Measurements from ENCODE around the gene NEIL1.

Gene NEIL1

GRCh38 chr15:75356006-75356405 lies 9.2 kb downstream of the NEIL1 start:
- Histone ChIP-seq H4K20me1 (ENCODE audit: insufficient read depth) (no peaks in the 10 kb centered on the region), H3K79me2 (ENCODE audit: insufficient read depth, low read depth) (no peaks in the 10 kb centered on the region), H3K27me3 (ENCODE audit: insufficient read depth, low read depth) (no peaks in the 10 kb centered on the region), H2AFZ (ENCODE audit: low read depth) (no peak overlapping the region), H3K9ac (no peak overlapping the region), H3K36me3 (ENCODE audit: insufficient read depth) (no peaks in the 10 kb centered on the region), H3K27ac (no peak overlapping the region), H3K4me2 (no peak overlapping the region), H3K4me3 (IDR thresholded peaks at IDR 0.05; ENCODE audit: insufficient read depth, low read depth, low read length) (no peak overlapping the region), H3K4me1 (ENCODE audit: low read depth, poor library complexity, severe bottlenecking) (no peaks in the 10 kb centered on the region)
- TF ChIP-seq, protein P1, sequence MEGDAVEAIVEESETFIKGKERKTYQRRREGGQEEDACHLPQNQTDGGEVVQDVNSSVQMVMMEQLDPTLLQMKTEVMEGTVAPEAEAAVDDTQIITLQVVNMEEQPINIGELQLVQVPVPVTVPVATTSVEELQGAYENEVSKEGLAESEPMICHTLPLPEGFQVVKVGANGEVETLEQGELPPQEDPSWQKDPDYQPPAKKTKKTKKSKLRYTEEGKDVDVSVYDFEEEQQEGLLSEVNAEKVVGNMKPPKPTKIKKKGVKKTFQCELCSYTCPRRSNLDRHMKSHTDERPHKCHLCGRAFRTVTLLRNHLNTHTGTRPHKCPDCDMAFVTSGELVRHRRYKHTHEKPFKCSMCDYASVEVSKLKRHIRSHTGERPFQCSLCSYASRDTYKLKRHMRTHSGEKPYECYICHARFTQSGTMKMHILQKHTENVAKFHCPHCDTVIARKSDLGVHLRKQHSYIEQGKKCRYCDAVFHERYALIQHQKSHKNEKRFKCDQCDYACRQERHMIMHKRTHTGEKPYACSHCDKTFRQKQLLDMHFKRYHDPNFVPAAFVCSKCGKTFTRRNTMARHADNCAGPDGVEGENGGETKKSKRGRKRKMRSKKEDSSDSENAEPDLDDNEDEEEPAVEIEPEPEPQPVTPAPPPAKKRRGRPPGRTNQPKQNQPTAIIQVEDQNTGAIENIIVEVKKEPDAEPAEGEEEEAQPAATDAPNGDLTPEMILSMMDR (conservative IDR thresholded peaks at IDR 0.05; ENCODE audit: low read depth, low read length), result no peak

- Histone ChIP-seq H3K9ac (no peak overlapping the region), H3K27me3 (ENCODE audit: insufficient read depth, low read depth) (no peaks in the 10 kb centered on the region)
- TF ChIP-seq, protein P1 (conservative IDR thresholded peaks at IDR 0.05; ENCODE audit: low read depth, low read length), result no peak
Measured at GRCh38 chr15:75356517-75356916, 9.7 kb downstream of the NEIL1 start.

DNA sequence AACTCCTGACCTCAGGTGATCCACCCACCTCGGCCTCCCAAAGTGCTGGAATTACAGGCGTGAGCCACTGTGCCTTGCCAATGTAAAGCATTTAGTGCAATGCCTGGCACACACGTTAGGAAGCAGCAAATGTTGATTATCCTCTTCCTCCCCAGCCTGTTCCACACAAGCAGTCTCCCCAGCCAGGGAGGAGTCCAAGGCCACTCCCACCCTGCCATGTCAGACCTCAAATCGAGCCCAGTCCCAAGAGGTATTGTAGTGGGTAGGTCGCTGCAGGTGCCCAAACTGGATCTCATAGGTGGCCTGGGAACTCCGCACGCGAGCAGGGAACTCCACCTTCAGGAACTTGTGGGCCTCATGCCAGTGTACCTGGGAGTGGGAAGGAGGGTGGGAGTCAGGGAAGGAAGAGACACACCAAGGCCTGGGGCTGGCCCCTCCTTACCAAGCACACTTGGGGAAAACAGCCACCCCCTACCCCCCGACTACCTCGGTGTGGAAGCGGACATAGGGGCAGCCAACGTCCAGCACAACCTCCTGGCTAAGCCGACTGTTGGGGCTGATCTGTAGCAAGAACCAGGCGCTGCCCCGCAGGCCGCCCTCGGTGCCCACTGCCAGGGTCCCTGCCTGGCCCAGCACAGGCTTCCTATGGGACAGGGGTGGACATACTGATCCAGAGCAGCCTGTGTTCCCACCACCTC lies 11.3 kb downstream of the NEIL1 start:
- no peak overlapping the region for H3K4me3 ChIP-seq (IDR thresholded peaks at IDR 0.05; ENCODE audit: insufficient read depth, low read depth, low read length)
- H3K27ac ChIP-seq, result no peak overlapping the region
- H3K27me3 ChIP-seq (ENCODE audit: insufficient read depth, low read depth), result no peaks in the 10 kb centered on the region
- no peaks in the 10 kb centered on the region for H4K20me1 ChIP-seq (ENCODE audit: insufficient read depth)
- no peak overlapping the region for H2AFZ ChIP-seq (ENCODE audit: low read depth)
- H3K9ac ChIP-seq, result no peak overlapping the region
- no peaks in the 10 kb centered on the region for H3K36me3 ChIP-seq (ENCODE audit: insufficient read depth)
- no peaks in the 10 kb centered on the region for H3K79me2 ChIP-seq (ENCODE audit: insufficient read depth, low read depth)
- H3K4me2 ChIP-seq, result no peak overlapping the region
- H3K4me1 ChIP-seq (ENCODE audit: low read depth, poor library complexity, severe bottlenecking), result no peaks in the 10 kb centered on the region
- TF ChIP-seq, protein P1 (conservative IDR thresholded peaks at IDR 0.05; ENCODE audit: low read depth, low read length), result no peak

More at GRCh38 chr15:75356517-75356916, 9.7 kb downstream of the NEIL1 start:
- no peaks in the 10 kb centered on the region for H3K79me2 ChIP-seq (ENCODE audit: insufficient read depth, low read depth)
- no peaks in the 10 kb centered on the region for H3K4me1 ChIP-seq (ENCODE audit: low read depth, poor library complexity, severe bottlenecking)
- no peaks in the 10 kb centered on the region for H3K36me3 ChIP-seq (ENCODE audit: insufficient read depth)
- no peaks in the 10 kb centered on the region for H4K20me1 ChIP-seq (ENCODE audit: insufficient read depth)
- H3K27ac ChIP-seq, result no peak overlapping the region
- H3K4me3 ChIP-seq (IDR thresholded peaks at IDR 0.05; ENCODE audit: insufficient read depth, low read depth, low read length), result no peak overlapping the region
- no peak overlapping the region for H3K4me2 ChIP-seq
- H2AFZ ChIP-seq (ENCODE audit: low read depth), result no peak overlapping the region

GRCh38 chr15:75358771-75359536 lies 12.1 kb downstream of the NEIL1 start:
- Histone ChIP-seq H3K4me1 (ENCODE audit: low read depth, poor library complexity, severe bottlenecking) (no peaks in the 10 kb centered on the region), H3K4me3 (IDR thresholded peaks at IDR 0.05; ENCODE audit: insufficient read depth, low read depth, low read length) (no peak overlapping the region), H3K27me3 (ENCODE audit: insufficient read depth, low read depth) (no peaks in the 10 kb centered on the region), H3K79me2 (ENCODE audit: insufficient read depth, low read depth) (no peaks in the 10 kb centered on the region), H3K27ac (no peak overlapping the region), H3K9ac (no peak overlapping the region), H3K4me2 (no peak overlapping the region), H4K20me1 (ENCODE audit: insufficient read depth) (no peaks in the 10 kb centered on the region), H3K36me3 (ENCODE audit: insufficient read depth) (no peaks in the 10 kb centered on the region), H2AFZ (ENCODE audit: low read depth) (no peak overlapping the region)
- TF ChIP-seq, protein P1 (conservative IDR thresholded peaks at IDR 0.05; ENCODE audit: low read depth, low read length), result no peak
